ENCODE data around the gene ATG5. TPM values are rescaled to one million over a fixed set of nuclear protein-coding genes. Genes with fewer than 3 reads are reported as not detected.
A peak's percentile ranks its signal among the peaks of the same experiment; 100 is the strongest.

ATG5 gene
- total RNA-seq, 3 donors from 2014 or later (not counting 1 experiment from before 2014, with no cell fraction given) = 27.5 to 39.0 (median 35.4) TPM

DNA sequence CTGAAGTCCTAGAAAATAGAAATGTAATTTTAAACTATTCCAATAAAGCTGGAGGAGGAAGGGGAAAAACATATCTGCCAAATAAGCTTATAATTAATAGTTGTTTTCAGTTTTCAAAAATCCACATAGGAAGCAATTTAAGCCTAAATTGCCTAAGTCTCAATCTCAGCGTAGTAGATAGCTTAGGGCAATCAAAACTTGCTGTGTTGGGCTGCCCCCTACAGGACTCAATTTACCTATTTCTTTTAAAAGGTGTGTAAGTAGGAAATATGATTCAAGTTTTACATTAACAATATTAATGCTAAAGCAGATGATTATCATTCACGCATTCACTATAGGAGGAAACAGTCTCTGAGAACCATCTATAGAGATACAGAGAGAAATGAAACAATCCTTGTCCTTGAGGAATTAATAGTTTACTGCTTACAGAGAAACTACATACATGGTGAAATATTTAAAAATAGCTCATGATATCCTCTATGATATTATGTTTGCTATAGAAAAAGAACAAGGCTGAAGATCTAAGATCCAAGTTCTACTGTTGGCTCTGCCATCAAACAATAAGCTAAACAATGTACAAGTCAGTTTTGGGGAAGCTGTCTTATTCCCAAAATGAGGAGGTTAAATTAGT lies 102.1 kb downstream of the ATG5 start:
- H3K36me3 ChIP-seq (ENCODE audit: control insufficient read depth, insufficient read depth, low read length) = peaks cover 2% of the 10 kb centered on the region
- intact Hi-C loops (cut with micrococcal nuclease) = loop anchor here (1.0 to 5.0 kb wide), 7 partner anchors 82 to 793 kb away; partner anchors contain the start of gene PRDM1
- H3K27ac Mint-ChIP-seq = peak overlapping the region in 1 of 2 donors; percentile 67
- H3K9me3 ChIP-seq (ENCODE audit: control insufficient read depth, insufficient read depth, low read length) = no peaks in the 10 kb centered on the region
- no peaks in the 10 kb centered on the region for H3K27me3 ChIP-seq (ENCODE audit: control insufficient read depth, insufficient read depth, low read length)
- peak; percentile 83 for TF ChIP-seq CTCF (IDR thresholded peaks at IDR 0.05)
- peaks cover 17 to 22% of the 10 kb centered on the region in 2 donors for H3K4me1 Mint-ChIP-seq
- no peak overlapping the region for H3K4me3 Mint-ChIP-seq
- no peaks in the 10 kb centered on the region for H3K9me3 Mint-ChIP-seq
- no peak overlapping the region for H3K4me3 ChIP-seq (ENCODE audit: low read length)
- no peaks in the 10 kb centered on the region for H3K27me3 Mint-ChIP-seq (ENCODE audit: low read depth in 2 of 2)
- H3K4me1 ChIP-seq (ENCODE audit: control insufficient read depth, insufficient read depth, low read length) = no peaks in the 10 kb centered on the region
- WGBS (ENCODE audit: insufficient coverage) = no CpG with 5 or more reads among the region's 2 CpGs
- DNase-seq (peak; percentile 44 to 88), ATAC-seq (peak; percentile 90 to 91 (median 91))
- no peaks in the 10 kb centered on the region for H3K36me3 Mint-ChIP-seq
- H3K27ac ChIP-seq (ENCODE audit: low read length) = no peak overlapping the region

DNA sequence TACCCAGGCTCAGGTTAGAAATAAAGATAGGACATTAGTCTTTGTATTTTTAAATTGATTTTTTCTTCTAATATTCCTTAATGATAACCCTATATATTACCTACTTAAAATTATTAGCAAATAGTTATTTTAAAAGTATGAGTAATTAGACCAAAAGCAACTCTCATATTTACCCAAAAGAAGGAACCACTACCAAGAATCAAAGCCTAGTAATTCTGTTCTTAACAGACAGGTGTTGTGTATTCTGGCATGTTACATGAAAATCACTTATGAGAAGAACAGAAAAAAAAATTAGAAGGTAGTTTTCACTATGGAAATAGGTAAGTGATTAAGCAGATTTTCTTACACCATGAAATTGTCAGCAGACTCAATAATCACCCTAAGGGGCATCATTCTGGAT lies 105.1 kb downstream of the ATG5 start:
- H3K9me3 Mint-ChIP-seq = no peaks in the 10 kb centered on the region
- H3K27me3 ChIP-seq (ENCODE audit: control insufficient read depth, insufficient read depth, low read length) = no peaks in the 10 kb centered on the region
- no peak for DNase-seq
- H3K4me1 Mint-ChIP-seq = peaks cover 15 to 17% of the 10 kb centered on the region in 2 donors
- TF ChIP-seq CTCF (IDR thresholded peaks at IDR 0.05) = no peak
- no peaks in the 10 kb centered on the region for H3K9me3 ChIP-seq (ENCODE audit: control insufficient read depth, insufficient read depth, low read length)
- H3K36me3 ChIP-seq (ENCODE audit: control insufficient read depth, insufficient read depth, low read length) = no peaks in the 10 kb centered on the region
- no peak for ATAC-seq
- no peaks in the 10 kb centered on the region for H3K36me3 Mint-ChIP-seq
- no peak overlapping the region for H3K4me3 ChIP-seq (ENCODE audit: low read length)
- no peak overlapping the region for H3K4me3 Mint-ChIP-seq
- H3K27me3 Mint-ChIP-seq (ENCODE audit: low read depth in 2 of 2) = no peaks in the 10 kb centered on the region
- no peaks in the 10 kb centered on the region for H3K4me1 ChIP-seq (ENCODE audit: control insufficient read depth, insufficient read depth, low read length)
- H3K27ac ChIP-seq (ENCODE audit: low read length) = no peak overlapping the region
- intact Hi-C loops (cut with micrococcal nuclease) = loop anchor here (5.0 kb wide), 1 partner anchor 228 kb away; no protein-coding TSS in a partner anchor
- no peak overlapping the region for H3K27ac Mint-ChIP-seq

DNA sequence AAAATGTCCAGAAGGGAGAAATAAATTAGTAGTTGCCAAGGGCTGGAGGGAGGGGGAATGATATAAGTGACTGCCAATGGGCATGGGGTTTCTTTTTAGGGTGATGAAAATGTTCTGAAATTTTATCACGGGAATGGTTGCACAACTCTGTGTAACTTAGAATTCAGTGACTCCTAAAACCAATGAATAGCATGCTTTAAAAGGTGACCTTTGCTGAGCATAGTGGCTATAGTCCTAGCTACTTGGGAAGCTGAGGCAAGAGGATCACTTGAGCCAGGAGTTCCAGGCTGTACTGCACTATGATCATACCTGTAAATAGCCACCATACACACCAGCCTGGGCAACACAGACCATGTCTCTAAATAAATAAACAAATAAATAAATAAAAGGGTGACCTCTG lies 109.0 kb downstream of the ATG5 start:
- H3K9me3 ChIP-seq (ENCODE audit: control insufficient read depth, insufficient read depth, low read length) = no peaks in the 10 kb centered on the region
- no peak overlapping the region for H3K27ac Mint-ChIP-seq
- H3K4me3 Mint-ChIP-seq = no peak overlapping the region
- no peak overlapping the region for H3K27ac ChIP-seq (ENCODE audit: low read length)
- DNase-seq (no peak), ATAC-seq (no peak)
- WGBS (ENCODE audit: insufficient coverage) = 82% methylated on average over 1 of the region's 1 CpG
- no peaks in the 10 kb centered on the region for H3K36me3 Mint-ChIP-seq
- no peaks in the 10 kb centered on the region for H3K27me3 Mint-ChIP-seq (ENCODE audit: low read depth in 2 of 2)
- H3K4me1 Mint-ChIP-seq = peaks cover 13 to 19% of the 10 kb centered on the region in 2 donors
- H3K36me3 ChIP-seq (ENCODE audit: control insufficient read depth, insufficient read depth, low read length) = no peaks in the 10 kb centered on the region
- no peaks in the 10 kb centered on the region for H3K9me3 Mint-ChIP-seq
- intact Hi-C loops (cut with micrococcal nuclease) = no loop called here
- no peaks in the 10 kb centered on the region for H3K27me3 ChIP-seq (ENCODE audit: control insufficient read depth, insufficient read depth, low read length)
- no peak for TF ChIP-seq CTCF (IDR thresholded peaks at IDR 0.05)
- no peaks in the 10 kb centered on the region for H3K4me1 ChIP-seq (ENCODE audit: control insufficient read depth, insufficient read depth, low read length)
- no peak overlapping the region for H3K4me3 ChIP-seq (ENCODE audit: low read length)

GRCh38 chr6:106215608-106216007 lies 110.0 kb downstream of the ATG5 start:
- 100% methylated on average over 1 of the region's 3 CpGs for WGBS (ENCODE audit: insufficient coverage)
- intact Hi-C loops (cut with micrococcal nuclease) = no loop called here
- H3K27ac ChIP-seq (ENCODE audit: low read length) = no peak overlapping the region

More at GRCh38 chr6:106215608-106216007, 110.0 kb downstream of the ATG5 start:
- no peaks in the 10 kb centered on the region for H3K36me3 ChIP-seq (ENCODE audit: control insufficient read depth, insufficient read depth, low read length)
- Mint-ChIP-seq H3K27ac (no peak overlapping the region), H3K4me3 (no peak overlapping the region), H3K36me3 (no peaks in the 10 kb centered on the region), H3K27me3 (ENCODE audit: low read depth in 2 of 2) (no peaks in the 10 kb centered on the region), H3K4me1 (peaks cover 13 to 19% of the 10 kb centered on the region in 2 donors), H3K9me3 (no peaks in the 10 kb centered on the region)
- no peak overlapping the region for H3K4me3 ChIP-seq (ENCODE audit: low read length)
- H3K27me3 ChIP-seq (ENCODE audit: control insufficient read depth, insufficient read depth, low read length) = no peaks in the 10 kb centered on the region
- H3K9me3 ChIP-seq (ENCODE audit: control insufficient read depth, insufficient read depth, low read length) = no peaks in the 10 kb centered on the region
- no peak for TF ChIP-seq CTCF (IDR thresholded peaks at IDR 0.05)
- no peak for DNase-seq
- no peak for ATAC-seq
- no peaks in the 10 kb centered on the region for H3K4me1 ChIP-seq (ENCODE audit: control insufficient read depth, insufficient read depth, low read length)
